T-helper 2 cell treated with Interferon-gamma antibody and Interleukin-4, amounts not matched to agents 5 μg/mL and 100 μg/mL, for 36 hours (primary cell): ENCODE measurements around the gene KCNK18.

Experiments
- DNase-seq: peaks from one replicate; pipeline ENCODE4 v3.0.0; 2021; ENCODE audit warnings: low spot score
- H3K27ac Mint-ChIP-seq: one replicate; pipeline ENCODE4 v1.8.0; 2021; ENCODE audit warnings: mild to moderate bottlenecking, mixed read lengths
- H3K27me3 Mint-ChIP-seq: one replicate; pipeline ENCODE4 v1.8.0; 2021; ENCODE audit warnings: low read depth, mixed read lengths
- H3K36me3 Mint-ChIP-seq: one replicate; pipeline ENCODE4 v1.8.0; 2021; ENCODE audit warnings: low read depth, mixed read lengths
- H3K4me1 Mint-ChIP-seq: one replicate; pipeline ENCODE4 v1.8.0; 2021; ENCODE audit warnings: low read depth, mixed read lengths
- H3K4me3 Mint-ChIP-seq: one replicate; pipeline ENCODE4 v1.8.0; 2022; ENCODE audit warnings: mild to moderate bottlenecking, moderate library complexity, mixed read lengths
- H3K9me3 Mint-ChIP-seq: one replicate; pipeline ENCODE4 v1.8.0; 2021; ENCODE audit warnings: mixed read lengths

The KCNK18 gene

DNA sequence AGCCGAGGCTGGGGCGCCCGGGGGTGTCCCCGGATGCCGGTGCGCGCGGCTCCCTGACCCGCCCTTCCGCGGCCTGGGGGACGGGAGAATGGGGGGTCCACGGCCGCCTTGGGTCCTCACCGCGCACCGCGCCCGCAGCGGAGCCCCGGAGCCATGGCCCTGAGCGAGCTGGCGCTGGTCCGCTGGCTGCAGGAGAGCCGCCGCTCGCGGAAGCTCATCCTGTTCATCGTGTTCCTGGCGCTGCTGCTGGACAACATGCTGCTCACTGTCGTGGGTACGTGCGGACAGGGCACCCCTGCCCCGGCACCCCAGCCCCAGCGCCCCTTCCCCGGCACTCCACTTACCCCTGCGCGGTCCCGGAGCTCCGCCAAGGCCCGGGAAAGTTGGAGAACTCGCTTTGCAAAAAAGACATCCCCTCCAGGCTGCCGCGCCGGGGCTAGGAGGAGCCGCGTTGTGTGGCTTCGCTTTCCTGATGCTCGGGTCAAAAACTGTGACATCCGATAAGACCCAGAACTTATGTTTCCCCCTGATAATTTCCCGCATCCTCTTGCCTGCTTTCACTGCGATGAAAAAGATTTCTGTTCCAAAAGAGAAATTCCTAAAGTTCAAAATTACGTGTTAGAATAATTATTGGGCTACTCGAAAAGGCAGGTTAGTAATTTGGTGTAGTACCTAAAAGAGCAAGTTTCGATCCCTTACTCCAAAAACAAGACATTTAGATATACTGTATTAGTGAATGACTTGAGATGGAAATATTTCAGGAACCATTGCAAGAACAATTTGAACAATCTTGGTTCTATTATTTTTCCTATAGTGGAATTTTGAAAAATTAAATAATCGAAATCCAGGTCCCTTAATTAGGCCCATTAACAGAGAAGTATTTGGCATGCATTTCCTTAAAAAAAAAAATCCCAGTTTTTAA is 44.5 kb downstream of the KCNK18 start:
- H3K4me3 Mint-ChIP-seq, result peak overlapping the region; percentile 56
- no peaks in the 10 kb centered on the region for H3K9me3 Mint-ChIP-seq
- no peak for DNase-seq
- H3K27me3 Mint-ChIP-seq, result peaks cover 49% of the 10 kb centered on the region
- H3K36me3 Mint-ChIP-seq, result no peaks in the 10 kb centered on the region
- no peak overlapping the region for H3K27ac Mint-ChIP-seq
- H3K4me1 Mint-ChIP-seq, result peaks cover 2% of the 10 kb centered on the region

DNA sequence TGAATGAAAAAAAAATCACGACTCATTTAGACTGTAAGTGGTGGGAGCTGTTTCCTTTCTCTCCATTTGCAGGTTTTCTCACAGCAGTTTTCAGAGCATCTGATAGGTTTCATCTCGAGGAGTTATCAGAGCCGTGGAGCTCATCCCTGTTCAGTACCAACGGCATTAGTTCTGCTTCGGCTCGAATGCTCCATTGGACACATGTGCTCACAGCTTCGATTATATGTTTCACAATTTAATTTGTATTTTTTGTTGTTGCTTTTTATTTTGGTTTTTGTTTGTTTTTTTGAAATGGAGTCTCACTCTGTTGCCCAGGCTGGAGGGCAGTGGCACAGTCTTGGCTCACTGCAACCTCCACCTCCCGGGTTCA is 45.2 kb downstream of the KCNK18 start:
- H3K4me3 Mint-ChIP-seq, result no peak overlapping the region
- H3K36me3 Mint-ChIP-seq, result no peaks in the 10 kb centered on the region
- H3K4me1 Mint-ChIP-seq, result peaks cover 2% of the 10 kb centered on the region
- peaks cover 48% of the 10 kb centered on the region for H3K27me3 Mint-ChIP-seq
- H3K27ac Mint-ChIP-seq, result no peak overlapping the region
- H3K9me3 Mint-ChIP-seq, result no peaks in the 10 kb centered on the region
- no peak for DNase-seq

DNA sequence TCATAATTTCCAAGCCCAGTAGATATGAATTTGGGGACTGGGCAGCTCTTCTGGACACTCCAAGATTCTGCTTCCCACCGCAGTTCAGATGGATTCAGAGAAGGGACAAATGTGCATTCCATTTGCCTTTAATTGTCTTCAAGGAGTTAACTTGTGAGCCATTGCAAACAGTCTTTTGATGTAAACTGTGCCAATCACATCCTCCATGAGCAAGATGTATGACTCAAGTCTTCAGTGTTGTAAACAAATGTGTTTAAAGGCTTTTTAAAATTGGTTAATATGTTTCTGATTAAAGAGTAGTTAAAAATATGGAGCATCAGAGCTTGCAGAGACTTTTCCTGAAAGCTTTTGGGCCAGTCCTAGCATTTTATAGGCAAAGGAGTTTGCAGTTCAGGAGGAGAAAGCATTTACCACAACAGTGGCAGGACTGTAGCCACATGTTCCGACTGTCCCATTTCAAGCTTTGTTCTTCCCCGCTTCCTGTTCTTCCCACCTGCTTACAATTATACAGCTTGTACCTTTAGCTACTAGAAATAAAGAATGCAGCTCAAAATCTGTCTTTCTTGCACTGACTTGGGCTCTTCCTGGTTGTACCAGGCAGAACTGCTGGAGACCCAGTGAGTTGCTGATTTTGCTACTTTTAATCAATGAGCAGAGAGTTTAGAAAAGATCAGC is 49.8 kb downstream of the KCNK18 start:
- no peak overlapping the region for H3K4me3 Mint-ChIP-seq
- H3K36me3 Mint-ChIP-seq, result no peaks in the 10 kb centered on the region
- no peaks in the 10 kb centered on the region for H3K4me1 Mint-ChIP-seq
- DNase-seq, result no peak
- no peaks in the 10 kb centered on the region for H3K9me3 Mint-ChIP-seq
- H3K27ac Mint-ChIP-seq, result no peak overlapping the region
- peaks cover 49% of the 10 kb centered on the region for H3K27me3 Mint-ChIP-seq

DNA sequence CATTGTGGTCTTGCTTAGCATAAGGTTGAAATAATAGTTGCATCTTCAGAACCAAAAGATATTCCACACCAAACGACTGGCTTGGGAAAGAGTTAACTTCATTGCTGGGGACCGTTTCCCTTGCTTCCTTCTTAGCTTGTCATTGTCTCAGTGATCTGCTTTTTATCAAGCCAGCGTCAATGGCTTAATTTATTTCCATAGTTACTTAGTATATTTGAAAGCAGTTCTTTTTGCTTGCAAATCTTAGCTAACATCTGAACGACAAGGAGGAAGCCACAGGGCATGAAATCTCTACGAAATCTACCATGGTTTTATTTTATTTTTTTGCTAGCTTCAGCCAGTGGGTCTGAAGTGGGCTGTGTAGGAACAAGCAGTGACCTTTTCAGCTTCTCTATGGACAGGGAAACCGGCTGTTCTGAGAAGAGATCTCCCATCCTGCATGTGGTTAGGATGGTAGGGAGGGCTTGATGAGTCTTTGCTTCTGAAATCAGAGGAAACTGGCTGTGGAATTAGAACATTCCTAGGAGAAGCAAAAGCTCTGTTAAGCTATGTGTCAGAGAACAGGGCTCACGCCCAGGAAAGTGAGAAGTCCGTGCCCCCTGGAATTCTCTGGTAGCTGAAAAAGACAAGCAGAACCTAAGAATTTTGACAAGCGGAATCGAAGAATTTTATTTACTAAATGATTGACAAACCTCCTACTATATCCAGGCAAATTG is 51.6 kb downstream of the KCNK18 start:
- H3K36me3 Mint-ChIP-seq, result no peaks in the 10 kb centered on the region
- no peak overlapping the region for H3K27ac Mint-ChIP-seq
- H3K9me3 Mint-ChIP-seq, result no peaks in the 10 kb centered on the region
- H3K4me1 Mint-ChIP-seq, result no peaks in the 10 kb centered on the region
- no peak for DNase-seq
- peaks cover 32% of the 10 kb centered on the region for H3K27me3 Mint-ChIP-seq
- H3K4me3 Mint-ChIP-seq, result no peak overlapping the region

DNA sequence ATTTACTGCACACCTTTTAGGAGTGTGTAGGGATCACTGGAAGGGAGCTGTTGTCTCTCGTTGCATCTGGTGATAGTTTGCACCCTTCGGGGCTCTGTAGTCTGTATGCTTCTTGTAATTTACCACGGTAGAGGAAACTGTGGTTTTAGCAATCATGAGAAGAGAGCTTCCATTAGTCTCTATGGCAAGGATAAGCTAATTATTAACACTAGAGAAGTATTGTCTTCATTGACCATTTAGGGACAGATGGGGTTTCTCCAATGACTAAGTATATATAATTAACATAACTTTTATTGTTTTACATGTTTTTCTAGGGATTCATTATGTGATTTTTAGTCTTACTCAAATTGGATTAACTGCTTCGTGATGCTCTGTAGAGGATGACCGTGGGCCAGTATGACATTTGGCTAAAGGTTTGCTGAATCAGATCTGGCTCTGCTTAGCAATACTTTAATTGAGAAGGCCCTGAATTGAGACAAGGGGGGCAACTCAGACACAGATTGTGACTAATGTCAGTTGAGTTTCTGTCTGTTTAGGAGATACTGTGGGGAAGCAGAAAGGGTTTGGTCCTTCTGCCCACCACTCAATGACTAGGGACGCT is 52.3 kb downstream of the KCNK18 start:
- H3K4me3 Mint-ChIP-seq, result no peak overlapping the region
- no peak overlapping the region for H3K27ac Mint-ChIP-seq
- H3K27me3 Mint-ChIP-seq, result peaks cover 28% of the 10 kb centered on the region
- H3K9me3 Mint-ChIP-seq, result no peaks in the 10 kb centered on the region
- no peaks in the 10 kb centered on the region for H3K4me1 Mint-ChIP-seq
- H3K36me3 Mint-ChIP-seq, result no peaks in the 10 kb centered on the region
- no peak for DNase-seq

DNA sequence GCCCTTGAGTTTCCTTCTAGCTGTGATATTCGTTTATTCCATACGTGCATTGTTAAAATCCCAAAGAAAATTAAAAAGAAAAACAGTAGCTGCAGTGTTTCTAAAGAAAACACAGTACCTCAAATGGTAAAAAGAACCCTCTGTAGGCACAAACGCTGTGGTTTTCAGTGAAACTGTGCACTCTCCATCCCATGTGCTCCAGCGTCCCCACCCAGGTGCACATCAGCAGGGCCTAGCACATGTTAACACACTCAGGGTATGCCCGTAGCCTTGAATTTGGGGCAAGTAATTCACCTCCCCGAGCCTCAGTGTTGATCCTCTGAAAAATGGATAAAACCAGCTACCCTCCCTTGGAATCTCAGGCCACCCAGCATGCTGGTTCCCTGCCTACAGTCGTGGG is 53.1 kb downstream of the KCNK18 start:
- DNase-seq, result no peak
- Mint-ChIP-seq H3K9me3 (no peaks in the 10 kb centered on the region), H3K4me3 (no peak overlapping the region), H3K4me1 (no peaks in the 10 kb centered on the region), H3K27ac (no peak overlapping the region), H3K27me3 (peaks cover 20% of the 10 kb centered on the region), H3K36me3 (no peaks in the 10 kb centered on the region)

DNA sequence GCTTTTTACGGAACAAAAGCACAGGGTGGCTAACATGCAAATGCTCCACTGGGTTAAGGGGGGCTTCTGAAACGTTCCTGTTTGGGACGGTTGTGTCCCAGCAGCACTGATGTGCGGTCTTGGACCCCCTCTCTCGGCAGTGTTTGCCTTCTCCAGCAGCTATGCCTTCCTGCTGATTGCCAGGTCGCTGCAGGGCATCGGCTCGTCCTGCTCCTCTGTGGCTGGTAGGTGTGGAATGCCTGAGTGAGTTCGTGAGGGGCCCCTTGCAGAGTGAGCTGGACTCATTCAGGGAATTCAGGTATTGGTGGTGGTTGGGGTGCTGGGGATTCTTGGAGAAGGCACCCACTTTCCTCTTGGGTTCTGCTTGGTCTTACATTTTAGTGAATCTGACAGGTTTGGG is 56.6 kb downstream of the KCNK18 start:
- DNase-seq, result no peak
- Mint-ChIP-seq H3K4me3 (no peak overlapping the region), H3K9me3 (no peaks in the 10 kb centered on the region), H3K27ac (no peak overlapping the region), H3K36me3 (no peaks in the 10 kb centered on the region), H3K27me3 (peaks cover 10% of the 10 kb centered on the region), H3K4me1 (no peaks in the 10 kb centered on the region)

DNA sequence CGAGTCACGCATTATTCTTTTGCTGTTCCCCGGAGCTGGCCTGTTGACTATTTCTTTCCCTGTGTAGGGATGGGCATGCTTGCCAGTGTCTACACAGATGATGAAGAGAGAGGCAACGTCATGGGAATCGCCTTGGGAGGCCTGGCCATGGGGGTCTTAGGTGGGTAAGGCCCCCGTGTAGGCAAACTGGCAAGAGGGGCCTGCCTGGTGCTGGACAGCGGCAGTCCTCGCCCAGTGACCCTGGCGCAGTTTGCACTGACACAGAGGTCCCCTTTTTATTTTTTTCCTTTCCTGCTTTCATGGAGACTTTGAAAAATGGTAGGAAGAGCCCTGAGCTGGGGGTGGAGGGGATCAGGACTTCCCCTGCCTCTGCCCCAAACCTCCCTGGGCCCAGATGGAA is 57.0 kb downstream of the KCNK18 start:
- H3K4me1 Mint-ChIP-seq, result peaks cover 3% of the 10 kb centered on the region
- no peak for DNase-seq
- no peaks in the 10 kb centered on the region for H3K9me3 Mint-ChIP-seq
- H3K27me3 Mint-ChIP-seq, result peaks cover 11% of the 10 kb centered on the region
- H3K4me3 Mint-ChIP-seq, result no peak overlapping the region
- no peaks in the 10 kb centered on the region for H3K36me3 Mint-ChIP-seq
- no peak overlapping the region for H3K27ac Mint-ChIP-seq

DNA sequence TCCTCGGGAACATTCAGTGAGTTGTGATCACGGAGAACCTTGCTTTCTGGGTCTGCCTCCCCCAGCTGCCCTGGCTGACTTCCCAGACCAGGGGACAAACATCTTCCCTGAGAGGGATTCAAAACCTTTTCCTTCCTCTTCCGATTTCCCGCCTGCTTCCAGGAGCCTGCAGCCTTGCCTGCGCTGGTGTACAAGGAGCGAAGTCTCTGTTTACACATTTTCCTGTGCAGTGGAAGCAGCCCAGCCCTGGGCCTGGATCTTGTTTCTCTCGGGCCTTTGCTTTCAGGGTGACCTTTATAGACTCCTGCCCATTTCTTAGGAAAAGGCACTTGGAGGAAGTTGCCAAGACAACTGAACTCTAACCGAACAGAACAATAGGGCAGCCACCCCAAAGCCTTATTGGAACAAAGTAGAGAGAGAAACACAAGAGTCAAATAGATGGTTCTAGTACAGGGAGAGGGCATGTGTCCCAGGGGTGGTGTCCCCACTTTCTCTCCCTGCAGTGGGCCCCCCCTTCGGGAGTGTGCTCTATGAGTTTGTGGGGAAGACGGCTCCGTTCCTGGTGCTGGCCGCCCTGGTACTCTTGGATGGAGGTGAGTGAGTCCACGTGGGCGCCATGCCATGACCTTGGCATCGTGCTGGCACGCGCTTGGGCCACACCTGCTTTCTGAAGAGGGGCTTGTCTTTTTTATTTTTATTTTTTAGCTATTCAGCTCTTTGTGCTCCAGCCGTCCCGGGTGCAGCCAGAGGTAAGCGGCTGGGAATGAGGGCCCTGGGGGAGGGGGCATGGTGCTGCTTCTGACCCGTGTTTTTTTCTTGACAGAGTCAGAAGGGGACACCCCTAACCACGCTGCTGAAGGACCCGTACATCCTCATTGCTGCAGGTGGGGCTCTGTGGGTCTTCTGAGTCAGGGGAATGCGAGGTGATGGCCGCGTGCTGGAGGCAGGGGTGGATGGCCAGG is 57.8 kb downstream of the KCNK18 start:
- peaks cover 8% of the 10 kb centered on the region for H3K4me1 Mint-ChIP-seq
- H3K9me3 Mint-ChIP-seq, result no peaks in the 10 kb centered on the region
- no peak for DNase-seq
- no peaks in the 10 kb centered on the region for H3K36me3 Mint-ChIP-seq
- no peak overlapping the region for H3K27ac Mint-ChIP-seq
- H3K27me3 Mint-ChIP-seq, result peaks cover 9% of the 10 kb centered on the region
- H3K4me3 Mint-ChIP-seq, result no peak overlapping the region

DNA sequence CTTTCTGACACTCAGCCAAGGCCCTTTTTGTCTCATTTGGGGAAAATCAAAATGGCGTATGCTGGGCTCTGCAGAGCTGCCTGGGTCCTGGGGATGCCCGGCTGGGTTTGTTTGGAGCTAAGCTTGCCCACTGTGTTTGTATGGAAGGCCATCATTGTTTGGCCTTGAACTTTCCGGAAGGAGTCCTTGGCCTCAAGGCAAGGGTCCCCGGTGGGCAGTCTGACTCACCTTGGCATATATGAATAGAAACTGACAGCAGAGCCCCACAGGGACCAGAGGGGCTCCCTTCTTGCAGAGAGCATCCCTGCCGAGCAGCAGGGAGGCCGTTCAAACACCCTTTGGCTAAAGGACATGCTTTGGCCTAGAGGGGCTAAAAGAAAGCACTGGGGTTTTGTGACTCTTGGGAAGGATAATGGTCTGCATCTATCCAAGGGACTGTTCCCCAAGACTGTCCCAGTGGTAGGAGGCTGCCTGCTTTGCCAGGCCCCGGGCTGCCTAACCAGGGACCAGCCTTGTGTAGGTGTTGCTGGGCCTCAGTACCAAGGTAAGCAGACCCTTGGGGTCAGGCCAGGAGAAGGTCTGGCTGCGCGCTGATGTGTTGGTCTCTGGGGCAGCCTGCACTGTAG is 58.7 kb downstream of the KCNK18 start:
- peaks cover 9% of the 10 kb centered on the region for H3K4me1 Mint-ChIP-seq
- no peak overlapping the region for H3K27ac Mint-ChIP-seq
- H3K36me3 Mint-ChIP-seq, result no peaks in the 10 kb centered on the region
- no peak for DNase-seq
- H3K9me3 Mint-ChIP-seq, result no peaks in the 10 kb centered on the region
- peaks cover 12% of the 10 kb centered on the region for H3K27me3 Mint-ChIP-seq
- H3K4me3 Mint-ChIP-seq, result no peak overlapping the region

DNA sequence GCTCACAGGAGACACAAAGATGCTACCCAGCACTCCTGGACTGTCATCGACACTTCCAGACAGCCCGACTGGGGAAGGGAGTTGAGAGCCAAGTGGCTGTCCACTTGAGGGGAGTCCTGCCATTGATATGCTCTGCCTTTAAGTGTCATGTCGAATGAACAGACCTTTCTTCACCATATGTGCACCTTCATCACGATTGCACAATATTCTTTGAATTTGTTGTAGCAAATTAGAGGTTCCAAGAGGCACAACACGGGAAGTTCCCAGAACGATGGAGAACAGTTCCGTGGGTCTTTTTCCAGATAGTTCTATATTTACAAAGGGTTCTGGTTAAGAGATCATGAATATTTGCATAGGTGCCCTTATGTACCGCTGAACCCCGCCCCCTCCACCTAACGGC is 59.6 kb downstream of the KCNK18 start:
- Mint-ChIP-seq H3K4me3 (no peak overlapping the region), H3K36me3 (no peaks in the 10 kb centered on the region), H3K4me1 (peaks cover 9% of the 10 kb centered on the region), H3K27me3 (peaks cover 15% of the 10 kb centered on the region), H3K27ac (no peak overlapping the region), H3K9me3 (no peaks in the 10 kb centered on the region)
- no peak for DNase-seq

DNA sequence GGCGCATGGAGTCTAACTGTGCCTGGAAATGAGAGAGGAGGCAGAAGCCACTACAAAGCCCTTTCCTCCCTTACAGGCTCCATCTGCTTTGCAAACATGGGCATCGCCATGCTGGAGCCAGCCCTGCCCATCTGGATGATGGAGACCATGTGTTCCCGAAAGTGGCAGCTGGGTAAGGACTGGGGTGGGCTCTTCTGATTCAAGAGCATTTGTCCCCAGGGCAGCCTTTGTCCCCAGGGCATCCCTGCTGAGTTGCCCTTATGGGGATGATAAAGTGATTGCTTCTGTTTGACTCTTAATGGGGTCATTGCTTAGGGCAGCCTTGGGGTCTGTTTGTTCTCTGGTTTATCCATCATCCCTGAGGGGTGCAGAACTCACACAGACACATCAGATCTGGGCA is 60.4 kb downstream of the KCNK18 start:
- Mint-ChIP-seq H3K27me3 (peaks cover 20% of the 10 kb centered on the region), H3K9me3 (no peaks in the 10 kb centered on the region), H3K4me3 (no peak overlapping the region), H3K4me1 (peaks cover 9% of the 10 kb centered on the region), H3K36me3 (no peaks in the 10 kb centered on the region), H3K27ac (no peak overlapping the region)
- DNase-seq, result no peak

DNA sequence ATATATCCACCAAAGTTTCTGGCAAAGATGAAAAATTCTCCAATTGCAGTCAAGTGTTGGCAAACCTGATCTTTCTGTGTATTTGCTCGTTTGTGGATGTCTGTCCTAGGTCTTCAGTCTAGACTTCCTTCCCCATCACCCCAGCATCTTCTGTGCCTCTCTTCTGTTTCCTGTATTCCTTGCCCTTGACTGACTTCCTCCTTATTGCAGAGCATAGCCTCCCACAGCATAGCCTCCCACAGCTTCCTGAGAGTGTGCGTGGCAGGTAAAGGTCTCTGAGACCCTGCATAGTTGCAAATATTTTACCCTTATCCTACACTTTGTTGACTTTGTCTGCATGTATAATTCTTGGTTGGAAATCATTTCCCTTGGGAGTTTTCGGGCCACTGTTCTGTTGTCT is 62.0 kb downstream of the KCNK18 start:
- Mint-ChIP-seq H3K27me3 (peaks cover 20% of the 10 kb centered on the region), H3K4me3 (no peak overlapping the region), H3K27ac (no peak overlapping the region), H3K4me1 (peaks cover 9% of the 10 kb centered on the region), H3K36me3 (no peaks in the 10 kb centered on the region), H3K9me3 (no peaks in the 10 kb centered on the region)
- DNase-seq, result no peak
